DND-41 (cell line): ENCODE data around the gene KCNQ1OT1.
A peak's percentile ranks its signal among the peaks of the same experiment; 100 is the strongest.

Experiments
- ATAC-seq: fragments of 200-7000 bp; cut with Tn5 transposase; 3 replicates; pipeline ENCODE4 v1.9.1; 2021; ENCODE audit warnings: low read depth; ENCODE audit not compliant: insufficient read depth
- DNase-seq: peaks from one replicate; pipeline ENCODE4 v3.0.0-alpha.2; 2020
- H2AFZ ChIP-seq: 2 replicates; pipeline ENCODE4 v1.6.0; 2012; ENCODE audit warnings: low read depth, low read length
- H3K27ac ChIP-seq: 2 replicates; pipeline ENCODE4 v1.5.1; 2012; ENCODE audit warnings: low read length, inconsistent platforms
- H3K27me3 ChIP-seq: fragments of 200-600 bp; sonication (generic); 2 replicates; pipeline ENCODE4 v1.6.0; 2012; ENCODE audit warnings: low read length, mild to moderate bottlenecking, inconsistent platforms; ENCODE audit not compliant: insufficient read depth, poor library complexity
- H3K36me3 ChIP-seq: 2 replicates; pipeline ENCODE4 v1.5.1; 2012; ENCODE audit warnings: low read length, inconsistent platforms; ENCODE audit not compliant: insufficient read depth
- H3K4me1 ChIP-seq: 2 replicates; pipeline ENCODE4 v1.5.1; 2012; ENCODE audit warnings: mild to moderate bottlenecking, low read length; ENCODE audit not compliant: insufficient read depth
- H3K4me2 ChIP-seq: 2 replicates; pipeline ENCODE4 v1.6.0; 2012; ENCODE audit warnings: mild to moderate bottlenecking, moderate library complexity, low read length, inconsistent platforms; ENCODE audit not compliant: insufficient read depth
- H3K4me3 ChIP-seq, 2 experiments: fragments of 200-600 bp in 1 of 2; shearing (Covaris generic) in 1 of 2; 2 replicates each; pipeline ENCODE4 v1.5.1; 2012 to 2016; ENCODE audit warnings: inconsistent platforms in 2 of 2, low read length in 2 of 2, mild to moderate bottlenecking in 2 of 2, low read depth in 1 of 2, moderate library complexity in 1 of 2
- H3K79me2 ChIP-seq: 2 replicates; pipeline ENCODE4 v1.6.0; 2012; ENCODE audit warnings: low read length, inconsistent platforms; ENCODE audit not compliant: insufficient read depth
- H3K9ac ChIP-seq: 2 replicates; pipeline ENCODE4 v1.6.0; 2012; ENCODE audit warnings: low read depth, mild to moderate bottlenecking, inconsistent platforms, low read length, moderate library complexity
- H3K9me3 ChIP-seq: 2 replicates; pipeline ENCODE4 v1.5.1; 2012; ENCODE audit warnings: low read length, moderate library complexity, mild to moderate bottlenecking, inconsistent platforms; ENCODE audit not compliant: insufficient read depth, severe bottlenecking
- H4K20me1 ChIP-seq: 2 replicates; pipeline ENCODE4 v1.6.0; 2012; ENCODE audit warnings: low read length; ENCODE audit not compliant: insufficient read depth
- EZH2 ChIP-seq: IDR thresholded peaks from 3 replicates; pipeline ENCODE4 v1.6.1; 2012; ENCODE audit warnings: borderline replicate concordance, low read depth, mild to moderate bottlenecking, moderate library complexity, low read length, inconsistent platforms; ENCODE audit not compliant: severe bottlenecking
- TF ChIP-seq, protein P1 (sequence below): IDR thresholded peaks from 2 replicates; pipeline ENCODE4 v1.5.1; 2012; ENCODE audit warnings: borderline replicate concordance, low read length, moderate library complexity, mild to moderate bottlenecking; ENCODE audit not compliant: poor library complexity, severe bottlenecking; ENCODE audit errors: extremely low read depth

Gene KCNQ1OT1

DNA sequence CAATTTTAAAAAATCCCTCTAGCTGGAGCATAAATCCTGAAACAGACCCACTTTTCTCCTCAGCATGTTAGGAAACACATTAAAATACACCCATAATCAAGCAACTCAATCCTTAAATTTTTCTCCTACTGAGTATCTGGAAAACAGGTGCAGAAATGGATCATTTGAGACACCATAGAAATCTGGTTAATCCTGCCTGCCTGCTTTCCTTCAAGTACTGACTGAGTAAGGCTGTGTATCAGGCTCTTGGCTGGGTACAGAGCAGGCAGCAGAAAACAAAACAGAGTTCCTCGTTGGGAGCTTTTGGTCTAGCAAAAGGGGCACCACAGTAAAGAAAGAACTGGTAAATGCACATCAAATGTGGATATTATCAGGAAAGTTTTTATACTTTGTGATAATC, 1.9 kb downstream of the KCNQ1OT1 start:
- Histone ChIP-seq H3K79me2 (peaks cover 18% of the 10 kb centered on the region), H3K36me3 (no peaks in the 10 kb centered on the region; the same call in 1 of the 2 replicates), H3K27ac (no peak overlapping the region), H4K20me1 (peaks cover 9% of the 10 kb centered on the region; the same call in 1 of the 2 replicates), H3K4me3 (no peak overlapping the region; a peak in 1 of 4 replicates), H3K9ac (no peak overlapping the region), H3K4me1 (peaks cover 21% of the 10 kb centered on the region), H3K4me2 (peak overlapping the region; percentile 75), H2AFZ (no peak overlapping the region), H3K9me3 (no peaks in the 10 kb centered on the region), H3K27me3 (no peaks in the 10 kb centered on the region)
- no peak for TF ChIP-seq EZH2
- TF ChIP-seq, protein P1, sequence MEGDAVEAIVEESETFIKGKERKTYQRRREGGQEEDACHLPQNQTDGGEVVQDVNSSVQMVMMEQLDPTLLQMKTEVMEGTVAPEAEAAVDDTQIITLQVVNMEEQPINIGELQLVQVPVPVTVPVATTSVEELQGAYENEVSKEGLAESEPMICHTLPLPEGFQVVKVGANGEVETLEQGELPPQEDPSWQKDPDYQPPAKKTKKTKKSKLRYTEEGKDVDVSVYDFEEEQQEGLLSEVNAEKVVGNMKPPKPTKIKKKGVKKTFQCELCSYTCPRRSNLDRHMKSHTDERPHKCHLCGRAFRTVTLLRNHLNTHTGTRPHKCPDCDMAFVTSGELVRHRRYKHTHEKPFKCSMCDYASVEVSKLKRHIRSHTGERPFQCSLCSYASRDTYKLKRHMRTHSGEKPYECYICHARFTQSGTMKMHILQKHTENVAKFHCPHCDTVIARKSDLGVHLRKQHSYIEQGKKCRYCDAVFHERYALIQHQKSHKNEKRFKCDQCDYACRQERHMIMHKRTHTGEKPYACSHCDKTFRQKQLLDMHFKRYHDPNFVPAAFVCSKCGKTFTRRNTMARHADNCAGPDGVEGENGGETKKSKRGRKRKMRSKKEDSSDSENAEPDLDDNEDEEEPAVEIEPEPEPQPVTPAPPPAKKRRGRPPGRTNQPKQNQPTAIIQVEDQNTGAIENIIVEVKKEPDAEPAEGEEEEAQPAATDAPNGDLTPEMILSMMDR, result no peak
- ATAC-seq, result no peak
- DNase-seq, result no peak

DNA sequence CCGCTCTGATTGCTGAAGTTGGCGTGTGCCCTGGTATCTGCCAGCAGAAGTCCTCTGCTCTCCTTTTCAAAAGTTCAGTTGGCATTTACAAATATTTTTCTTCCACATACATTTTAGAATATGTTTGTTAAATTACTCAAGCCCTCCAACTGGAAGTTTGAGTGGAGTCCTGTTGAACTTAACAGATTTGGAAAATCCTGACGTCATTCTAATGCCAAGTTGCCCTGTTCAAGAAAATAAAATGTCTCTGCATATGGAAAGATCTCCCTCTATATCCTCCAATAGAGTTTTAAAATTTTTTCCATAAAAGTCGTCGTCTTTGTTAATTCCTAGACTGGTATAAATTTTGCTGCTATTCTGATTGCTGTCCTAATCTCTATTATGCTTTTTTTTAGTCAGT, 3.3 kb downstream of the KCNQ1OT1 start:
- no peaks in the 10 kb centered on the region for H3K27me3 ChIP-seq
- H3K36me3 ChIP-seq, result no peaks in the 10 kb centered on the region; the same call in 1 of the 2 replicates
- H3K4me3 ChIP-seq, result no peak overlapping the region
- H3K4me2 ChIP-seq, result no peak overlapping the region
- peaks cover 19% of the 10 kb centered on the region; the same call in 1 of the 2 replicates for H4K20me1 ChIP-seq
- peaks cover 18% of the 10 kb centered on the region for H3K79me2 ChIP-seq
- no peak overlapping the region for H3K27ac ChIP-seq
- no peak for TF ChIP-seq EZH2
- TF ChIP-seq, protein P1, result no peak
- no peak overlapping the region for H2AFZ ChIP-seq
- H3K9ac ChIP-seq, result no peak overlapping the region
- ATAC-seq (no peak), DNase-seq (no peak)
- H3K9me3 ChIP-seq, result no peaks in the 10 kb centered on the region
- H3K4me1 ChIP-seq, result peaks cover 21% of the 10 kb centered on the region

DNA sequence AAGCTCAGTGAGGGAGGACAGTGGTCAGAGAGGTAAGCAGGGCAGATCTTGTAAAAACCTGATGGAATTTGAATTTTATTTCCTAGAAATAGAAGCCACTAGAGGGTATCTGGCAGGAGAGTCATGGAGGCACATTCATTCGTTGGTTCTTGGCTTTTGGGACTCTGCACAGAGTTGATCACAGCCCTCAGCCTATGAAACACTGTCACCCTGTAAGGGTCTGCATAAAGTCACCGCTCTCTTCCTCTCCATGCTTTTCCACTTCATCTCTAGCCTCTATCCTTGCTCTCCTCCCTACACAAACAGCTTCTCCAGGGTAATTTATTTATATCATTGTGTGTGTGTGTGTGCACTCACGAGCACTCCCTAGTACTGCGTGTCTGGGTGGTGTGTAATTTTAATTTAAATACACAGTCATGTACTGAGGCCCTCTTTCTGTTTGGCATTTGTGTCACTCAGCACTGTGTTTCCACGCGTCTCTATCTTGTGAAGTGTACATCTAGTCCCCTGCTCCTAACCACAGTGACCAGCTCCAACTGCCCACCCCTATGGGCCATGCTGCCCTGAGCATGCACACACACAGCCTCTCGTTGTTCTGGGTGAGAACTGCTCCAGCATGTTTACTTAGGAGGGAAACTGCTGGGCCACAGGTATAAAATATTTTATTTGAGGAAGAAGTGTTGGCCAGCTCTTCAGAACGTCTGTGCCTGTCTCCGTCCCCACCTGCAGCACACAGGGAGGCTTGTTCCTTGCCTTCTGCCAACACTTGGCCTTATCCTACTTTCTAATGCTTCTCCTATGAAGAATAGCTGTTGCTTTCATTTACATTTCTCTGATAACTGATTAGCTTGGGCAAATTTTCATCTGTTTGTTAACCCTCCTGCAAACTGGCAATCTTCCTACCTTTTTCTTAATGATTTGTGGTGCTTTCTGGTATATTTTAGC, 4.5 kb downstream of the KCNQ1OT1 start:
- Histone ChIP-seq H3K9me3 (no peaks in the 10 kb centered on the region), H3K4me3 (no peak overlapping the region), H2AFZ (no peak overlapping the region), H4K20me1 (peaks cover 19% of the 10 kb centered on the region; the same call in 1 of the 2 replicates), H3K36me3 (no peaks in the 10 kb centered on the region; the same call in 1 of the 2 replicates), H3K79me2 (peaks cover 18% of the 10 kb centered on the region), H3K4me2 (no peak overlapping the region), H3K4me1 (peaks cover 15% of the 10 kb centered on the region), H3K27ac (no peak overlapping the region), H3K9ac (no peak overlapping the region), H3K27me3 (no peaks in the 10 kb centered on the region)
- no peak for DNase-seq
- no peak for TF ChIP-seq EZH2
- TF ChIP-seq, protein P1, result no peak
- no peak for ATAC-seq
